Activated CD4-positive, alpha-beta T cell treated with anti-CD3 and anti-CD28 coated beads for 36 hours (primary cell): ENCODE measurements around the gene CENATAC. TPM values are rescaled to one million over a fixed set of nuclear protein-coding genes. Genes with fewer than 3 reads are reported as not detected.

Experiments
- ATAC-seq: fragments of 200-7000 bp; cut with Tn5 transposase; one replicate; pipeline ENCODE4 v1.10.0; 2021; ENCODE audit warnings: mild to moderate bottlenecking, moderate library complexity
- CTCF ChIA-PET: fragments of 350-600 bp; sonication (Branson Sonifier 250); formaldehyde crosslinking; loops from one replicate; lab custom pipeline; 2021; ENCODE audit warnings: antibody characterized with exemption; lab: Charles Lee
- POLR2A ChIA-PET: fragments of 350-600 bp; sonication (Branson Sonifier 250); formaldehyde crosslinking; loops from one replicate; lab custom pipeline; 2021; ENCODE audit warnings: antibody characterized with exemption, inconsistent platforms; lab: Charles Lee
- DNase-seq: peaks from one replicate; pipeline ENCODE4 v3.0.0-alpha.2; 2020
- H3K27ac Mint-ChIP-seq: one replicate; pipeline ENCODE4 v1.8.0; 2021; ENCODE audit warnings: mixed read lengths
- H3K27me3 Mint-ChIP-seq: one replicate; pipeline ENCODE4 v1.8.0; 2021; ENCODE audit warnings: mixed read lengths
- H3K36me3 Mint-ChIP-seq: one replicate; pipeline ENCODE4 v1.8.0; 2021; ENCODE audit warnings: low read depth, mixed read lengths
- H3K4me1 Mint-ChIP-seq: one replicate; pipeline ENCODE4 v1.8.0; 2021; ENCODE audit warnings: mixed read lengths
- H3K4me3 Mint-ChIP-seq: one replicate; pipeline ENCODE4 v1.8.0; 2021; ENCODE audit warnings: mild to moderate bottlenecking, moderate library complexity, mixed read lengths
- H3K9me3 Mint-ChIP-seq: one replicate; pipeline ENCODE4 v1.8.0; 2021; ENCODE audit warnings: low read depth, mixed read lengths
- intact Hi-C, 2 experiments: fragments of 100-400 bp; cut with DNase I in 1 of 2; cut with micrococcal nuclease in 1 of 2; formaldehyde crosslinking; loops; one replicate each; pipeline versions ENCODE4 v1.14.2 to v1.15.1; 2022 to 2024; cut with DNase I, micrococcal nuclease
- total RNA-seq, 2 experiments: library from RNA; stranded (reverse); gene quantifications; one replicate each; pipeline ENCODE4 v1.2.3, GENCODE V29; 2021

The CENATAC gene
- total RNA-seq, 2 experiments from 2014 or later: 23.7 to 26.2 TPM

- ChIA-PET POLR2A (no interaction called here), CTCF (interaction anchor here (0.6 to 1.2 kb wide), 3 partner anchors 10 to 71 kb away, joined by 3 read pairs; no protein-coding TSS in a partner anchor)
- Mint-ChIP-seq H3K27ac (peak overlapping the region; percentile 15), H3K4me3 (no peak overlapping the region), H3K36me3 (peaks cover 48% of the 10 kb centered on the region), H3K9me3 (no peaks in the 10 kb centered on the region), H3K4me1 (peaks cover 49% of the 10 kb centered on the region), H3K27me3 (no peaks in the 10 kb centered on the region)
- ATAC-seq (no peak), DNase-seq (no peak)
- intact Hi-C loops: no loop called here
These were observed 28.2 kb downstream of the CENATAC start for GRCh38 chr11:119025978-119026766.

GRCh38 chr11:119026970-119027369, 29.0 kb downstream of the CENATAC start:
- ChIA-PET CTCF (interaction anchor here (1.0 kb wide), 1 partner anchor 8 kb away, joined by 4 read pairs; the partner anchor contains the start of genes RPS25 and TRAPPC4), POLR2A (no interaction called here)
- no peak overlapping the region for H3K27ac Mint-ChIP-seq
- intact Hi-C loops: no loop called here
- peaks cover 42% of the 10 kb centered on the region for H3K36me3 Mint-ChIP-seq
- DNase-seq (no peak), ATAC-seq (no peak)
- peaks cover 44% of the 10 kb centered on the region for H3K4me1 Mint-ChIP-seq
- no peak overlapping the region for H3K4me3 Mint-ChIP-seq
- no peaks in the 10 kb centered on the region for H3K27me3 Mint-ChIP-seq
- no peaks in the 10 kb centered on the region for H3K9me3 Mint-ChIP-seq

- Mint-ChIP-seq H3K27ac (peak overlapping the region; percentile 35), H3K36me3 (peaks cover 37% of the 10 kb centered on the region)
- CTCF ChIA-PET: interaction anchor here (1.0 kb wide), 1 partner anchor 9 kb away, joined by 4 read pairs; the partner anchor contains the start of genes RPS25 and TRAPPC4
These were observed 29.8 kb downstream of the CENATAC start for GRCh38 chr11:119027561-119028345.

GRCh38 chr11:119028346-119029068, 30.6 kb downstream of the CENATAC start:
- ATAC-seq: no peak
- H3K4me1 Mint-ChIP-seq: peaks cover 37% of the 10 kb centered on the region
- intact Hi-C loops: no loop called here
- no peaks in the 10 kb centered on the region for H3K27me3 Mint-ChIP-seq
- ChIA-PET POLR2A (no interaction called here), CTCF (no interaction called here)
- peak overlapping the region; percentile 76 for H3K4me3 Mint-ChIP-seq
- no peaks in the 10 kb centered on the region for H3K9me3 Mint-ChIP-seq
- no peak for DNase-seq
- H3K36me3 Mint-ChIP-seq: peaks cover 32% of the 10 kb centered on the region
- peak overlapping the region; percentile 69 for H3K27ac Mint-ChIP-seq

More at GRCh38 chr11:119027561-119028345, 29.8 kb downstream of the CENATAC start:
- intact Hi-C loops: no loop called here
- POLR2A ChIA-PET: no interaction called here
- no peaks in the 10 kb centered on the region for H3K9me3 Mint-ChIP-seq
- H3K4me1 Mint-ChIP-seq: peaks cover 42% of the 10 kb centered on the region
- no peak overlapping the region for H3K4me3 Mint-ChIP-seq
- ATAC-seq (no peak), DNase-seq (no peak)
- H3K27me3 Mint-ChIP-seq: no peaks in the 10 kb centered on the region

GRCh38 chr11:119029069-119029339, 31.1 kb downstream of the CENATAC start:
- CTCF ChIA-PET: no interaction called here
- H3K4me1 Mint-ChIP-seq: peaks cover 32% of the 10 kb centered on the region
- H3K9me3 Mint-ChIP-seq: no peaks in the 10 kb centered on the region
- H3K36me3 Mint-ChIP-seq: peaks cover 31% of the 10 kb centered on the region
- H3K27me3 Mint-ChIP-seq: no peaks in the 10 kb centered on the region
- POLR2A ChIA-PET: no interaction called here
- intact Hi-C loops: no loop called here
- ATAC-seq (no peak), DNase-seq (no peak)
- H3K4me3 Mint-ChIP-seq: peak overlapping the region; percentile 76
- H3K27ac Mint-ChIP-seq: peak overlapping the region; percentile 69

- Mint-ChIP-seq H3K4me3 (peak overlapping the region; percentile 76), H3K36me3 (peaks cover 28% of the 10 kb centered on the region), H3K27ac (peak overlapping the region; percentile 69), H3K9me3 (no peaks in the 10 kb centered on the region), H3K27me3 (no peaks in the 10 kb centered on the region), H3K4me1 (peaks cover 27% of the 10 kb centered on the region)
- CTCF ChIA-PET: interaction anchor here (0.6 to 1.1 kb wide), 3 partner anchors 8 to 38 kb away, joined by 3 to 4 read pairs (median 3); partner anchors contain the start of gene VPS11
- POLR2A ChIA-PET: interaction anchor here (0.6 kb wide), 1 partner anchor 13 kb away, joined by 3 read pairs; no protein-coding TSS in a partner anchor
- intact Hi-C loops: loop anchor here (1.0 kb wide), 9 partner anchors 11 to 305 kb away; partner anchors contain the start of genes CENATAC (in 2 of the 2), HYOU1 (in 2 of the 2), RPS25 (in 2 of the 2) and TRAPPC4 (in 2 of the 2)
- DNase-seq (peak; percentile 74), ATAC-seq (peak; percentile 35)
These were observed 31.5 kb downstream of the CENATAC start for GRCh38 chr11:119029340-119030028.

GRCh38 chr11:119030029-119030328, 32.0 kb downstream of the CENATAC start:
- H3K4me1 Mint-ChIP-seq: peaks cover 24% of the 10 kb centered on the region
- intact Hi-C loops: loop anchor here (1.0 kb wide), 9 partner anchors 12 to 304 kb away; partner anchors contain the start of genes CENATAC (in 2 of the 2), HYOU1 (in 2 of the 2), RPS25 (in 2 of the 2) and TRAPPC4 (in 2 of the 2)
- ATAC-seq (peak; percentile 4), DNase-seq (no peak)
- ChIA-PET POLR2A (interaction anchor here (0.6 kb wide), 2 partner anchors 14 to 37 kb away, joined by 3 to 4 read pairs; no protein-coding TSS in a partner anchor), CTCF (interaction anchor here (0.5 to 1.1 kb wide), 7 partner anchors 9 to 458 kb away, joined by 3 to 4 read pairs (median 3); partner anchors contain the start of gene VPS11)
- no peaks in the 10 kb centered on the region for H3K9me3 Mint-ChIP-seq
- H3K4me3 Mint-ChIP-seq: peak overlapping the region; percentile 76
- H3K27ac Mint-ChIP-seq: peak overlapping the region; percentile 69
- peaks cover 24% of the 10 kb centered on the region for H3K36me3 Mint-ChIP-seq
- no peaks in the 10 kb centered on the region for H3K27me3 Mint-ChIP-seq

GRCh38 chr11:119030329-119031047, 32.5 kb downstream of the CENATAC start, which contains the start of gene SLC37A4:
Gene SLC37A4, minus strand, starts transcription at chr11:119030877.
- Mint-ChIP-seq H3K27ac (peak within 1 kb of the TSS; percentile 86), H3K4me1 (peaks cover 19% of the 10 kb centered on the region), H3K27me3 (no peaks in the 10 kb centered on the region), H3K9me3 (no peaks in the 10 kb centered on the region), H3K4me3 (peak within 1 kb of the TSS; percentile 76), H3K36me3 (peaks cover 19% of the 10 kb centered on the region)
- DNase-seq: peak; percentile 99
- CTCF ChIA-PET: interaction anchor here (0.5 to 1.3 kb wide), 7 partner anchors 9 to 459 kb away, joined by 3 to 4 read pairs (median 3); no protein-coding TSS in a partner anchor
- intact Hi-C loops: loop anchor here (1.0 kb wide), 9 partner anchors 12 to 304 kb away; partner anchors contain the start of genes CENATAC (in 2 of the 2), HYOU1 (in 2 of the 2), RPS25 (in 2 of the 2) and TRAPPC4 (in 2 of the 2)
- ATAC-seq: peak; percentile 94
- POLR2A ChIA-PET: interaction anchor here (0.6 to 0.7 kb wide), 2 partner anchors 37 to 64 kb away, joined by 3 to 4 read pairs; no protein-coding TSS in a partner anchor

- ChIA-PET POLR2A (interaction anchor here (0.9 to 1.1 kb wide), 2 partner anchors 10 to 14 kb away, joined by 3 to 5 read pairs; partner anchors contain the start of gene RPS25), CTCF (interaction anchor here (0.7 to 1.3 kb wide), 8 partner anchors 12 to 119 kb away, joined by 3 to 5 read pairs (median 3); partner anchors contain the start of gene VPS11)
- no peaks in the 10 kb centered on the region for H3K9me3 Mint-ChIP-seq
- H3K4me1 Mint-ChIP-seq: peaks cover 19% of the 10 kb centered on the region
- H3K27ac Mint-ChIP-seq: peak overlapping the region; percentile 6
- peaks cover 16% of the 10 kb centered on the region for H3K36me3 Mint-ChIP-seq
- H3K4me3 Mint-ChIP-seq: no peak overlapping the region
- DNase-seq (no peak), ATAC-seq (no peak)
- intact Hi-C loops: no loop called here
- no peaks in the 10 kb centered on the region for H3K27me3 Mint-ChIP-seq
These were observed 34.0 kb downstream of the CENATAC start for GRCh38 chr11:119031912-119032280.
